SHP77 treated with DMSO at 0.1 percent for 48 hours (cell line): ENCODE measurements around the gene TMEM236.

Source experiments
- DNase-seq: peaks from one replicate; lab custom pipeline; 2025; lab: John Stamatoyannopoulos, UW

The TMEM236 gene

DNA sequence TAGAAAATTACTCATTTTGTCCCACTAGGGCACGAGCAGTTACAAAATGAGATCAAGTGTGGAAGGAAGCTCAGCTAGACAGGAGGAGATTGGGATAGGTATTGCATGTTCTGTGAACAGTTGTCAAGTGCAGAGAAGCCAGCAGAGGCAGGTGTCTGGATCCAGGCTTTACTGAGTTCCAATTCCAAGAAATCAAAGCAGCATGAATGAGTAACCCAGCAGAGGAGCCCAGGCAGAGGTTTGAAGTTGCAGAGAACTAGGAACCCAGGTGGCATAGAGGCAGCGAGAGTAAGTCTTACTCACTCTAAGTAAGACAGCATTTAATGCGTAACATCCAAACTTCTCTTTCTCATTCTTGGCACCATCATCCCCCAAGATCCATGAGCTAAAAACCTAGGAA lies 68.9 kb downstream of the TMEM236 start:
- no peak for DNase-seq

DNA sequence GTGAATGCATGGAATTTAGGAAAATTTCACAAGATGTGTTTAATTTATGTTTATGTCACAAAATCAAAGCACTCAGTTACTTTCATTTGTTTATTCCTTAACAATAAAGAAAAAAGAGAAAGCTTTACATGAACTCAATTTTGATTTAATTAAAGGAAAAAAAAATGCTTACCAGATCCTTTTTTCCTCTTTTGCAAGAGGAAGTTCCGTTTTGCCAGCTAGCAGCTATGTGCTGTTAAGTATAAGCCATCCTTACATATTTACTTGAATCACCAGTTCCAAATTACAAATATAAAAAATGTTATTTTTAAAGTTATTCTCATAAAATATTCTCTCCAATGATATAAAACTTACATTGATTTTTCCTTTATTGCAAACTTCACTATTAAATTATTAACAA lies 69.9 kb downstream of the TMEM236 start:
- no peak for DNase-seq

DNA sequence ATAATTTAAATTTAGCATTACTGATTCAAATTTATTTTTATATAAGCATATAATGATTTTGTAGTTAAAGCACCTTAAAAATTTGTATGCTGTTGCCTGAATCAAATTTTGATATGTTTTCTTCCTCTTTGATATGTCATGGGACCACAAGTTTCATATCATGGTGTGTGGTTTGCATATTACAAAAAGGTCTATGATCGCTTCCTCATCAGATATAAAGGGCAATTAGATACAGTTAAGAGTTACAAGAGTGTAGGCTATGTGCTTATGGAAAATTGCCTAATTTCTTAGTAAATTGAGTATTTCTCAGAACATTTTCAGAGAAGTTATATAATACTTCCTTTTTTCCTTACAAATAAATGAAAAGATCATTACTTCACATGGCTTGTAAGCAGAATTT lies 79.3 kb downstream of the TMEM236 start:
- no peak for DNase-seq

DNA sequence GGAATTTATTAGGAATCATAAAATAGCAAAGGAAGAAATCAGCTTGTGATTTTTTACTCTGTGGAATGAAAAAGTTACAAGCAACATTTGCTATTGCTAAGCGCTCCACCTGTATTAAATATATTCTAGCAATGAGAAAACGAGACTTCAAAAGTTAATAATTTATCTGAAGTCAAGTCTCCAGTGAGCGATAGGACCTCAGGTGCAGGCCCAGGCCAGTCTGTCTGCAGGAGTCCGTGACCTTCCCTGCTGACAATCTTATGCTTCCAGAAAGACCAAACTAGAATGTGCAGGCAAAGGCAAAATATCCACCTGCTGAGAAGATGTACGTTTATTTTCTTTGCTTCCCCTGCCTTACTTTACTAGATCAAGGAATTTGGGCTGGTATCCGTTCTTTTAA lies 79.9 kb downstream of the TMEM236 start:
- DNase-seq = no peak

- no peak for DNase-seq
These were observed 81.7 kb downstream of the TMEM236 start for GRCh38 chr10:17833656-17834055.

DNA sequence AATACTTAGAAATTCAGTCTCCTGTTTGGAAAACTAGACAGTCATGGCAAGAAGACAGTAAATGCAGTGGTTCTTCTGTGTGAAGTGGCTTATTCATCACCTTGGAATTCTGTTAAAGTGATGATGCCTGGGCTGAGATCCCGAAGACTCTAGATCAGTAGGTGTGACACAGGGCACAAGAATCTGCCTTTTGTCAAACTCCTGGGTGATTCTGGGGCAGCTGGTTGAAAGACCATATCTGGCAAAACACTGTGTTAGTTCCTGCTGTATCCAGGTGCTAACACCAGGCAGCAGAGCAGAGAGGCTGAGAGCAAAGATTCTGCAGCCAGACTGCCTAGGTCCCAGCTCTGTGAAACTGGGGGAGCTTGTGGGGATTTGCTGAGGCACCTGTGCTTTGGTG lies 83.7 kb downstream of the TMEM236 start:
- DNase-seq = no peak

DNA sequence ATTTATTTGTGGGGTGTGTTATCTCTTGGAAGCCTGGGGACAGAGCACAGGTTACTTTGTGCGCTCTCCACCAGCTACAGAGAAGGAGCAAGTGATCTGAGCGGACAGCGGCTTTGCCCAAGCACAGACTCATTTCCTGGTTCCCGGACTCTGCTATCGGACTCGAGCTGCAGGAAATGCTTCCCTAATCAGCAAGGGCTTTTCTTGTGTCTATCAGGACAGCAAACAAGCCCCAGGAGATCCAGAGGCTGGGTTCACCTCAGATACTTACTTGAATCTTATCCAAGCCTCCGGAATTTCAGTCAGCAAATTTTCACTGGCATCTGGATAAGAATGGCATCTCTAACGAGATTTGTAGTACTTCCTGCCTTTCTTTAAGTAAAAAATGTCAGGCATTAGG lies 84.9 kb downstream of the TMEM236 start:
- DNase-seq = no peak

DNA sequence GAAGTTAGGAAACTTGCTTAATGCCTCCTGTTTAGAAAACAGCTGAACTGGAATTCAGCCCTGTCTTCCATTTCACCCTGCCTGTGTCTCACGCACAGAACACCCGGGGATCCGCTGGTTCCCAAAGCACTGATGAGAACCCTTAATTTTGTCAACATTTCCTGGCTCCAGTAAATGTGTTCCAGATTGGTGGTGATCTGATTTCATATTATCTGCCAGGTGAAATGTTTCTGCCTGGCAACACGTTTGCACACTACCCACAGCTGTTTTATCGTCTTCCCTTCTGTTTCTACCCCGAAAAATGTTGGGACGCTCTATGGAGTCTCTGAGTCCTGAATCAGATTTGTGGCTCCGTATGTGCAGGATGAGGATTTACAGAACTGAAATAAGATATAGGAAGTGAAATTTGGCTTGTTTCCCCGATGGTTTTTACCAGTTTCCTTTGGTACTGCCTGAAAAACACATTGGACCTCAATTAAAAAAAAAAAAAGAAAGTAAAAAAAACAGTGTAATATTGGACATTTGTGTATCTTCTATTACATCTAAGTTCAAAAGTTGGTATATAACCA lies 86.2 kb downstream of the TMEM236 start:
- no peak for DNase-seq

DNA sequence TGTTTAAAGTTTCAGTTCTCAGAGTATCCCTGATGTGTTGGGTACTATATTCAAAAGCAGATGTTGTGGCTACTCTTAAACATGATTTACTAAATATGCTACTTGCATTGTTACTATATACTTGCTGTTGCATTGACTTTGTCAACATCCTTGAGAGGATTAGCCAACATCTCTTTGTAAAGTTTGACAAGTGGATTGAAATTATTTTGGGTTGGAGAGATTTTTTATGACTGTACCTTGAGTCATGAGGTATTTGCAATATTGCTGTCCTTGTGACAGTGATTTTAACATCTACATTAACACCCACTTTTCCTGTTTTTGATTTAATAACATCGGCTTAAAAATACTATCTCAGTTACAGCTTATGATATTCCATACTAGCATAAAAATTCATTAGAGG lies 89.0 kb downstream of the TMEM236 start:
- DNase-seq = no peak

GRCh38 chr10:17842641-17843040 lies 90.6 kb downstream of the TMEM236 start:
- DNase-seq = no peak

GRCh38 chr10:17847585-17848296 lies 95.7 kb downstream of the TMEM236 start:
- DNase-seq = no peak

DNA sequence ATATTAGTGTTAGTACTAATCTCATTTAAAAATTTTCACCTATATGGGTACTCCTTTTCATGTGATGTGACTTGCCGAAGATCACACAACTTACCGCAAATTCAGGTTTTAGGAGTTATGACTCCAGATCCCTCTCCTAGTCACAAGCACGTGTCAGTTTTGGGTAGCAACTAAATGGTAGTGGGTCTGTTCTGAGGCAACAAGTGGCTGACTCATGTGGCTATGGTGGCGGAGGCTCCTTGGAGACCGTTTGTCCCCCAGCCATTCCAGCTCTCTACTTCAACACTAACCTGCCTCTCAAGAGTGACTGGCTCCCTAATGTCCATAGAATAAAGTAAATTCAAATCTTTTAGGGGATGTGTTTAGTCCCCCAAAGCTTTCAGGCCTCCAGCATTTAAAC lies 96.6 kb downstream of the TMEM236 start:
- DNase-seq = no peak
